ENCODE measurements around the gene MYO1D.

The MYO1D gene

GRCh38 chr17:32862940-32863339, 14.0 kb downstream of the MYO1D start:
- in situ Hi-C loops (cut with HindIII; ENCODE audit: low pct_ligation_motif_present, low sequenced_read_pairs): no loop called here

GRCh38 chr17:32861981-32862380, 14.9 kb downstream of the MYO1D start:
- Histone ChIP-seq H3K27me3 (replicated peaks) (no peaks in the 10 kb centered on the region), H3K4me3 (ENCODE audit: low read depth, low read length) (no peak overlapping the region), H3K36me3 (replicated peaks) (no peaks in the 10 kb centered on the region), H3K27ac (no peak overlapping the region)
- no peak for TF ChIP-seq CTCF (IDR thresholded peaks at IDR 0.05; ENCODE audit: low read depth, low read length, missing control alignments)
- in situ Hi-C loops (cut with HindIII; ENCODE audit: low pct_ligation_motif_present, low sequenced_read_pairs): no loop called here
- DNase-seq: no peak

More at GRCh38 chr17:32862940-32863339, 14.0 kb downstream of the MYO1D start:
- no peak overlapping the region for H3K4me3 ChIP-seq (ENCODE audit: low read depth, low read length)
- no peaks in the 10 kb centered on the region for H3K36me3 ChIP-seq (replicated peaks)
- no peaks in the 10 kb centered on the region for H3K27me3 ChIP-seq (replicated peaks)
- no peak overlapping the region for H3K27ac ChIP-seq
- DNase-seq: no peak
- TF ChIP-seq CTCF (IDR thresholded peaks at IDR 0.05; ENCODE audit: low read depth, low read length, missing control alignments): no peak

GRCh38 chr17:32859857-32860525, 16.9 kb downstream of the MYO1D start:
- DNase-seq: no peak
- in situ Hi-C loops (cut with HindIII; ENCODE audit: low pct_ligation_motif_present, low sequenced_read_pairs): no loop called here

GRCh38 chr17:32855620-32856019, 21.3 kb downstream of the MYO1D start:
- H3K27ac ChIP-seq: no peak overlapping the region
- in situ Hi-C loops (cut with HindIII; ENCODE audit: low pct_ligation_motif_present, low sequenced_read_pairs): no loop called here

More at GRCh38 chr17:32859857-32860525, 16.9 kb downstream of the MYO1D start:
- TF ChIP-seq CTCF (IDR thresholded peaks at IDR 0.05; ENCODE audit: low read depth, low read length, missing control alignments): no peak
- Histone ChIP-seq H3K27me3 (replicated peaks) (no peaks in the 10 kb centered on the region), H3K27ac (no peak overlapping the region), H3K4me3 (ENCODE audit: low read depth, low read length) (no peak overlapping the region), H3K36me3 (replicated peaks) (no peaks in the 10 kb centered on the region)

GRCh38 chr17:32854832-32855389, 22.0 kb downstream of the MYO1D start:
- no peaks in the 10 kb centered on the region for H3K36me3 ChIP-seq (replicated peaks)
- no peak overlapping the region for H3K27ac ChIP-seq
- no peak overlapping the region for H3K4me3 ChIP-seq (ENCODE audit: low read depth, low read length)
- no peaks in the 10 kb centered on the region for H3K27me3 ChIP-seq (replicated peaks)
- in situ Hi-C loops (cut with HindIII; ENCODE audit: low pct_ligation_motif_present, low sequenced_read_pairs): no loop called here
- no peak for DNase-seq
- peak; percentile 3 for TF ChIP-seq CTCF (IDR thresholded peaks at IDR 0.05; ENCODE audit: low read depth, low read length, missing control alignments)

More at GRCh38 chr17:32855620-32856019, 21.3 kb downstream of the MYO1D start:
- TF ChIP-seq CTCF (IDR thresholded peaks at IDR 0.05; ENCODE audit: low read depth, low read length, missing control alignments): no peak
- DNase-seq: no peak
- Histone ChIP-seq H3K36me3 (replicated peaks) (no peaks in the 10 kb centered on the region), H3K27me3 (replicated peaks) (no peaks in the 10 kb centered on the region), H3K4me3 (ENCODE audit: low read depth, low read length) (no peak overlapping the region)

Measured in brain microvascular endothelial cell (primary cell).